ENCODE measurements around the gene HSD3B7. TPM values are rescaled to one million over a fixed set of nuclear protein-coding genes. Genes with fewer than 3 reads are reported as not detected.

HSD3B7 gene
- total RNA-seq, 2 donors from 2014 or later = 10.3 to 10.7 TPM

- H3K4me1 ChIP-seq (replicated peaks) = no peaks in the 10 kb centered on the region
- no peak overlapping the region for H3K27ac ChIP-seq
- DNase-seq (ENCODE audit: low spot score) = no peak
- no peaks in the 10 kb centered on the region for H3K9me3 ChIP-seq
- intact Hi-C loops (cut with DNase I) = loop anchor here (5.0 kb wide), 1 partner anchor 33 kb away; the partner anchor contains the start of gene STX4
- 65% methylated on average over 6 of the region's 6 CpGs for WGBS
- no peak overlapping the region for H3K4me3 ChIP-seq
- TF ChIP-seq POLR2A (IDR thresholded peaks at IDR 0.05) (no peak), POLR2AphosphoS5 (IDR thresholded peaks at IDR 0.05) (no peak)
- TF ChIP-seq, protein P1, sequence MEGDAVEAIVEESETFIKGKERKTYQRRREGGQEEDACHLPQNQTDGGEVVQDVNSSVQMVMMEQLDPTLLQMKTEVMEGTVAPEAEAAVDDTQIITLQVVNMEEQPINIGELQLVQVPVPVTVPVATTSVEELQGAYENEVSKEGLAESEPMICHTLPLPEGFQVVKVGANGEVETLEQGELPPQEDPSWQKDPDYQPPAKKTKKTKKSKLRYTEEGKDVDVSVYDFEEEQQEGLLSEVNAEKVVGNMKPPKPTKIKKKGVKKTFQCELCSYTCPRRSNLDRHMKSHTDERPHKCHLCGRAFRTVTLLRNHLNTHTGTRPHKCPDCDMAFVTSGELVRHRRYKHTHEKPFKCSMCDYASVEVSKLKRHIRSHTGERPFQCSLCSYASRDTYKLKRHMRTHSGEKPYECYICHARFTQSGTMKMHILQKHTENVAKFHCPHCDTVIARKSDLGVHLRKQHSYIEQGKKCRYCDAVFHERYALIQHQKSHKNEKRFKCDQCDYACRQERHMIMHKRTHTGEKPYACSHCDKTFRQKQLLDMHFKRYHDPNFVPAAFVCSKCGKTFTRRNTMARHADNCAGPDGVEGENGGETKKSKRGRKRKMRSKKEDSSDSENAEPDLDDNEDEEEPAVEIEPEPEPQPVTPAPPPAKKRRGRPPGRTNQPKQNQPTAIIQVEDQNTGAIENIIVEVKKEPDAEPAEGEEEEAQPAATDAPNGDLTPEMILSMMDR (IDR thresholded peaks at IDR 0.05) = no peak
- H3K36me3 ChIP-seq = no peaks in the 10 kb centered on the region
- no peaks in the 10 kb centered on the region for H3K27me3 ChIP-seq (replicated peaks; ENCODE audit: insufficient read depth)
Observed at GRCh38 chr16:30998852-30999761, 14.1 kb downstream of the HSD3B7 start.

GRCh38 chr16:31000671-31001382 is 15.8 kb downstream of the HSD3B7 start:
- Histone ChIP-seq H3K4me1 (replicated peaks) (no peaks in the 10 kb centered on the region), H3K27ac (no peak overlapping the region), H3K4me3 (no peak overlapping the region), H3K27me3 (replicated peaks; ENCODE audit: insufficient read depth) (no peaks in the 10 kb centered on the region), H3K9me3 (no peaks in the 10 kb centered on the region), H3K36me3 (no peaks in the 10 kb centered on the region)
- WGBS = 88% methylated on average over 18 of the region's 19 CpGs
- intact Hi-C loops (cut with DNase I) = no loop called here
- TF ChIP-seq POLR2AphosphoS5 (IDR thresholded peaks at IDR 0.05) (no peak), POLR2A (IDR thresholded peaks at IDR 0.05) (no peak)
- TF ChIP-seq, protein P1 (IDR thresholded peaks at IDR 0.05) = no peak
- DNase-seq (ENCODE audit: low spot score) = no peak

DNA sequence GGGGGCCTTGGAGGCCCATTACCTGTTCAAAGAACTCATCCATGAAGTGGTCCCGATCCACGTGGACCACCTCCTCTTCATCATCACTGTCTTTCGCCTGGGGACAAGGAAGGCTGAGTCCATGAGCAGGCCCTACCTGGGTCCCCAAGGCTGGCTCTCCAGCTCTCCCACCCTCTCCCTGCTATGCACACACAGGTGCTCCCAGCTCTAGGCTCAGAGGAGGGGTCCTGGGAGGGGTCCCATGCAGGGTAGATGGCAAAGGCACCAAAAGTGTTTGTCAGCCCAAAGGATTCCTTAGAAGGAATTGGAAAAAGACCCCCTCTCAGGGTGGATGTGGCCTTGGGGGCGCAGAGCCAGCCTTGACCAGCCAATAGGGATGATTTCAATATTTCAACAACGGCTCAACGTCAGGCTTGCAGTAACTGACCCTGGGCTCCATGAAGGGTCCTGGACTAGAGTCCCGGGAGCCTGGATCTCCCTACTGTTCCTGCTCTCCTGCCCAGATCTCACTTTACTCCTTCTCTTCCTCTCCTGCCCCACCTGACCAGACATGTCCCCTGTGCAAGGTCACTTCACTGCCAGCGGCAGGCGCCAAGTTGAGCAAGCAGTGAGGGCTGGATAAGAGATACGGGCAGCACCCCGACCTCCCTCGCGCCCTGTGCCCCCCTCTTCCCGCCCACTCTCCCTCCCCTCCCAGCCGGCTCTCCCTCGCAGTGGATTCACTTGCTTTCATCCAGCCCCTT is 16.7 kb downstream of the HSD3B7 start:
- H3K27me3 ChIP-seq (replicated peaks; ENCODE audit: insufficient read depth) = no peaks in the 10 kb centered on the region
- no peak for TF ChIP-seq POLR2A (IDR thresholded peaks at IDR 0.05)
- TF ChIP-seq, protein P1 (IDR thresholded peaks at IDR 0.05) = no peak
- TF ChIP-seq POLR2AphosphoS5 (IDR thresholded peaks at IDR 0.05) = no peak
- no peaks in the 10 kb centered on the region for H3K36me3 ChIP-seq
- H3K4me1 ChIP-seq (replicated peaks) = no peaks in the 10 kb centered on the region
- no peaks in the 10 kb centered on the region for H3K9me3 ChIP-seq
- no peak overlapping the region for H3K27ac ChIP-seq
- no peak overlapping the region for H3K4me3 ChIP-seq
- intact Hi-C loops (cut with DNase I) = no loop called here
- WGBS = 50% methylated on average over 14 of the region's 16 CpGs
- DNase-seq (ENCODE audit: low spot score) = no peak

DNA sequence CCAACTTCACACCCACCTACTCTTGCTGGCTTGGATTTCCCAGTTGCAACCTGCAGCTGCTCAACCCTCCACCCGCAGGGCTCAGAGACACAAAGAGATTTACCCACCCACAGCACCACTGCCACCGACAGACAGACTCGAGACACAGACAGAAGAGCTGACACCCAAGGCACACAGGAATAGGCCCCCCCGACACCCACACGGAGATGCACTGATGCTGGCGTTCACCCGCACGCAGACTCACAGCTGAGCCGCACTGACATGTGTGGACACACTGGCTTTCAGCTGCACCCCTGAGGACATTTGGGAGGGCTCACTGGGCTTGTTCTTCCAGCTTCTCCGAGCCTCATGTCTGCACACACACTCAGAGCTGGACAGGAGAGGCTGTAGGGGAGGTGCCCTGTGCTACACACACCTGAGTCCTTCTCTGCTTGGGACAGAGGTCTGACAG is 17.3 kb downstream of the HSD3B7 start:
- WGBS = 29% methylated on average over 10 of the region's 10 CpGs

More for the DNA sequence above, 17.3 kb downstream of the HSD3B7 start:
- intact Hi-C loops (cut with DNase I) = no loop called here
- Histone ChIP-seq H3K4me1 (replicated peaks) (no peaks in the 10 kb centered on the region), H3K27me3 (replicated peaks; ENCODE audit: insufficient read depth) (no peaks in the 10 kb centered on the region), H3K9me3 (no peaks in the 10 kb centered on the region), H3K27ac (peak overlapping the region in 1 of 2 donors; percentile 39), H3K4me3 (no peak overlapping the region), H3K36me3 (no peaks in the 10 kb centered on the region)
- no peak for DNase-seq (ENCODE audit: low spot score)
- TF ChIP-seq POLR2A (IDR thresholded peaks at IDR 0.05) = no peak
- no peak for TF ChIP-seq POLR2AphosphoS5 (IDR thresholded peaks at IDR 0.05)
- TF ChIP-seq, protein P1 (IDR thresholded peaks at IDR 0.05) = no peak

Measured in prostate gland (tissue), 2 donors.